Left forelimb (tissue), 1 donor: ENCODE data around the gene GRIN2C.
"Not testable (repeated sequence)": the region's sequence is repeated elsewhere in the genome, so short reads cannot be mapped to it uniquely, and the experiment has no call there.

Source experiments
- DNase-seq: peaks from one replicate; pipeline ENCODE4 v3.0.0-alpha.2; 2018; ENCODE audit warnings: low spot score

The GRIN2C gene

GRCh38 chr17:74859459-74860228 is at the start of gene GRIN2C:
Gene GRIN2C, minus strand, starts transcription at chr17:74859885. Its CDS starts 4,793 bp downstream, at chr17:74855092.
- no peak for DNase-seq

- not testable (repeated sequence) for DNase-seq
Observed at GRCh38 chr17:74909097-74909496, 49.4 kb upstream of the GRIN2C start.

GRCh38 chr17:74907012-74907411 is 47.3 kb upstream of the GRIN2C start:
- DNase-seq, result no peak

- not testable (repeated sequence) for DNase-seq
Observed at GRCh38 chr17:74906214-74906793, 46.6 kb upstream of the GRIN2C start.

- DNase-seq, result no peak
Observed at GRCh38 chr17:74904687-74905409, 45.2 kb upstream of the GRIN2C start.

GRCh38 chr17:74903671-74904070 is 44.0 kb upstream of the GRIN2C start:
- DNase-seq, result no peak

GRCh38 chr17:74903034-74903433 is 43.3 kb upstream of the GRIN2C start:
- no peak for DNase-seq

- DNase-seq, result no peak
Observed at GRCh38 chr17:74901353-74902135, 41.9 kb upstream of the GRIN2C start.

GRCh38 chr17:74900208-74900607 is 40.5 kb upstream of the GRIN2C start:
- no peak for DNase-seq

- DNase-seq, result no peak
Observed at GRCh38 chr17:74898376-74898946, 38.8 kb upstream of the GRIN2C start.

GRCh38 chr17:74893936-74894671 is 34.4 kb upstream of the GRIN2C start:
- no peak for DNase-seq

- no peak for DNase-seq
Observed at GRCh38 chr17:74892974-74893911, 33.6 kb upstream of the GRIN2C start, which contains the start of gene FADS6. Gene FADS6, minus strand, starts transcription at chr17:74893633. Its CDS starts 38 bp downstream, at chr17:74893595.

- no peak for DNase-seq
Observed at GRCh38 chr17:74892013-74892841, 32.5 kb upstream of the GRIN2C start.

- no peak for DNase-seq
Observed at GRCh38 chr17:74890554-74890953, 30.9 kb upstream of the GRIN2C start.

GRCh38 chr17:74888469-74888868 is 28.8 kb upstream of the GRIN2C start:
- DNase-seq, result no peak

GRCh38 chr17:74883241-74883745 is 23.6 kb upstream of the GRIN2C start:
- DNase-seq, result no peak

- no peak for DNase-seq
Observed at GRCh38 chr17:74882517-74883240, 23.0 kb upstream of the GRIN2C start.

GRCh38 chr17:74881073-74881472 is 21.4 kb upstream of the GRIN2C start:
- no peak for DNase-seq
